ENCODE measurements around the gene HNF4A. TPM values are rescaled to one million over a fixed set of nuclear protein-coding genes. Genes with fewer than 3 reads are reported as not detected.
"Not testable (repeated sequence)": the region's sequence is repeated elsewhere in the genome, so short reads cannot be mapped to it uniquely, and the experiment has no call there.

The HNF4A gene
- total RNA-seq, 6 experiments from 2014 or later, result not detected

GRCh38 chr20:44336725-44337380 lies 18.6 kb upstream of the HNF4A start, which contains the start of gene R3HDML:
Gene R3HDML (plus strand): TSS chr20:44337043. CDS start chr20:44337158, 115 bp downstream.
- Mint-ChIP-seq H3K9me3 (no peaks in the 10 kb centered on the region), H3K4me3 (no peak within 1 kb of the TSS), H3K36me3 (ENCODE audit: low read depth) (no peaks in the 10 kb centered on the region), H3K27ac (no peak within 1 kb of the TSS), H3K4me1 (ENCODE audit: low read depth) (no peaks in the 10 kb centered on the region), H3K27me3 (ENCODE audit: insufficient read depth) (peaks cover 50% of the 10 kb centered on the region)
- TF ChIP-seq CTCF (IDR thresholded peaks at IDR 0.05), result no peak
- DNase-seq, result no peak

- peak overlapping the region; percentile 74; the same call in 1 of the 2 replicates for H3K4me3 Mint-ChIP-seq
- H3K4me1 Mint-ChIP-seq (ENCODE audit: low read depth), result peaks cover 7% of the 10 kb centered on the region
- no peak overlapping the region for H3K27ac Mint-ChIP-seq
- H3K27me3 Mint-ChIP-seq (ENCODE audit: insufficient read depth), result peaks cover 34% of the 10 kb centered on the region
- H3K36me3 Mint-ChIP-seq (ENCODE audit: low read depth), result no peaks in the 10 kb centered on the region
- no peaks in the 10 kb centered on the region for H3K9me3 Mint-ChIP-seq
- TF ChIP-seq CTCF (IDR thresholded peaks at IDR 0.05), result no peak
- DNase-seq, result no peak
Measured at GRCh38 chr20:44342248-44342647, 13.3 kb upstream of the HNF4A start.

- peaks cover 7% of the 10 kb centered on the region for H3K4me1 Mint-ChIP-seq (ENCODE audit: low read depth)
- no peak for DNase-seq
- TF ChIP-seq CTCF (IDR thresholded peaks at IDR 0.05), result no peak
- H3K36me3 Mint-ChIP-seq (ENCODE audit: low read depth), result no peaks in the 10 kb centered on the region
- H3K9me3 Mint-ChIP-seq, result no peaks in the 10 kb centered on the region
- H3K4me3 Mint-ChIP-seq, result no peak overlapping the region
- H3K27ac Mint-ChIP-seq, result no peak overlapping the region
- peaks cover 28% of the 10 kb centered on the region for H3K27me3 Mint-ChIP-seq (ENCODE audit: insufficient read depth)
Measured at GRCh38 chr20:44343162-44343675, 12.3 kb upstream of the HNF4A start.

- Mint-ChIP-seq H3K27ac (no peak overlapping the region), H3K27me3 (ENCODE audit: insufficient read depth) (peaks cover 27% of the 10 kb centered on the region), H3K4me3 (no peak overlapping the region), H3K9me3 (no peaks in the 10 kb centered on the region), H3K4me1 (ENCODE audit: low read depth) (peaks cover 7% of the 10 kb centered on the region), H3K36me3 (ENCODE audit: low read depth) (no peaks in the 10 kb centered on the region)
- no peak for TF ChIP-seq CTCF (IDR thresholded peaks at IDR 0.05)
- DNase-seq, result no peak
Measured at GRCh38 chr20:44344723-44345122, 10.8 kb upstream of the HNF4A start.

GRCh38 chr20:44345147-44345546 lies 10.4 kb upstream of the HNF4A start:
- Mint-ChIP-seq H3K27me3 (ENCODE audit: insufficient read depth) (peaks cover 26% of the 10 kb centered on the region), H3K4me1 (ENCODE audit: low read depth) (peaks cover 7% of the 10 kb centered on the region), H3K4me3 (no peak overlapping the region), H3K36me3 (ENCODE audit: low read depth) (no peaks in the 10 kb centered on the region), H3K27ac (no peak overlapping the region), H3K9me3 (no peaks in the 10 kb centered on the region)
- DNase-seq, result no peak
- no peak for TF ChIP-seq CTCF (IDR thresholded peaks at IDR 0.05)

GRCh38 chr20:44345941-44346340 lies 9.6 kb upstream of the HNF4A start:
- not testable (repeated sequence) for H3K27ac Mint-ChIP-seq

More at GRCh38 chr20:44345941-44346340, 9.6 kb upstream of the HNF4A start:
- not testable (repeated sequence) for H3K4me1 Mint-ChIP-seq (ENCODE audit: low read depth); H3K4me3 Mint-ChIP-seq; H3K36me3 Mint-ChIP-seq (ENCODE audit: low read depth); DNase-seq; H3K9me3 Mint-ChIP-seq
- peaks cover 24% of the 10 kb centered on the region for H3K27me3 Mint-ChIP-seq (ENCODE audit: insufficient read depth)
